A549 (cell line): ENCODE data around the gene ULBP1. TPM values are rescaled to one million over a fixed set of nuclear protein-coding genes. Genes with fewer than 3 reads are reported as not detected.
"Not testable (repeated sequence)": the region's sequence is repeated elsewhere in the genome, so short reads cannot be mapped to it uniquely, and the experiment has no call there.

Source experiments
- ATAC-seq, 2 experiments: fragments of 200-7000 bp in 1 of 2; fragments of >200 bp in 1 of 2; cut with Nextera tagmentation in 1 of 2; cut with Tn5 transposase in 1 of 2; 3 replicates each; pipeline versions ENCODE4 v1.8.0 to v1.9.1; 2018 to 2020; ENCODE audit warnings: mild to moderate bottlenecking in 1 of 2, moderate library complexity in 1 of 2
- CTCF ChIA-PET: fragments of 300-600 bp; sonication (Branson Sonifier 250); formaldehyde crosslinking; extraction: SDS; loops from one replicate; lab custom pipeline; 2021; ENCODE audit warnings: antibody characterized with exemption, inconsistent platforms; lab: Yijun Ruan, JAX
- POLR2A ChIA-PET: fragments of 350-600 bp; formaldehyde crosslinking; extraction: SDS; loops from one replicate; lab custom pipeline; 2021; ENCODE audit warnings: antibody characterized with exemption, inconsistent platforms; lab: Yijun Ruan, JAX
- DNase-seq, 2 experiments: peaks; one replicate each; pipeline versions ENCODE4 v3.0.0 to v3.0.0-alpha.2; 2011 to 2016; ENCODE audit warnings: low read depth in 1 of 2, low spot score in 1 of 2
- FAIRE-seq: peaks from 2 replicates; lab custom pipeline; 2011; peaks lifted over from hg19 to GRCh38; lab: Jason Lieb, UNC
- H3K27ac ChIP-seq, 2 experiments: fragments of >200 bp; sonication (Bioruptor Twin); formaldehyde crosslinking; 3 replicates each; pipeline ENCODE4 v1.5.1; 2016 to 2017
- H3K4me1 ChIP-seq: fragments of >200 bp; sonication (Bioruptor Twin); formaldehyde crosslinking; 3 replicates; pipeline ENCODE4 v1.6.1; 2016
- H3K4me2 ChIP-seq: fragments of >200 bp; sonication (Bioruptor Twin); formaldehyde crosslinking; 3 replicates; pipeline ENCODE4 v1.6.1; 2016
- H3K4me3 ChIP-seq: fragments of >200 bp; sonication (Bioruptor Twin); formaldehyde crosslinking; 3 replicates; pipeline ENCODE4 v1.5.1; 2016
- H3K9me3 ChIP-seq: fragments of >200 bp; sonication (Bioruptor Twin); formaldehyde crosslinking; 3 replicates; pipeline ENCODE4 v1.6.1; 2016
- ATOH8 ChIP-seq: fragments of 250-450 bp; sonication (Bioruptor Pico); IDR thresholded peaks from 2 replicates; pipeline ENCODE4 v1.5.0; 2020; ENCODE audit warnings: low read depth, mild to moderate bottlenecking, moderate library complexity
- CHD2 ChIP-seq: fragments of 150-350 bp; IDR thresholded peaks from 2 replicates; pipeline ENCODE4 v1.6.1; 2014; ENCODE audit warnings: low read length; ENCODE audit not compliant: partially characterized antibody
- EP300 ChIP-seq, 2 experiments: fragments of >200 bp; sonication (Bioruptor Twin); formaldehyde crosslinking; IDR thresholded peaks; 2 replicates in 1 of 2; 3 replicates in 1 of 2; pipeline ENCODE4 v1.6.1; 2016 to 2017
- GATA3 ChIP-seq: IDR thresholded peaks from 2 replicates; pipeline ENCODE4 v1.6.1; 2012; ENCODE audit warnings: borderline replicate concordance
- HEYL ChIP-seq: fragments of 250-450 bp; sonication (Bioruptor Pico); IDR thresholded peaks from 2 replicates; pipeline ENCODE4 v1.8.0; 2021; ENCODE audit warnings: mild to moderate bottlenecking, moderate library complexity
- HMGXB4 ChIP-seq: fragments of 250-450 bp; sonication (Bioruptor Pico); IDR thresholded peaks from 2 replicates; pipeline ENCODE4 v1.5.0; 2021; ENCODE audit warnings: mild to moderate bottlenecking, moderate library complexity, borderline replicate concordance
- HOXA7 ChIP-seq: fragments of 250-450 bp; sonication (Bioruptor Pico); IDR thresholded peaks from 2 replicates; pipeline ENCODE4 v1.5.0; 2020; ENCODE audit warnings: mild to moderate bottlenecking, moderate library complexity
- JUN ChIP-seq, 2 experiments: fragments of >200 bp; sonication (Bioruptor Twin); formaldehyde crosslinking; IDR thresholded peaks; 2 replicates in 1 of 2; 3 replicates in 1 of 2; pipeline ENCODE4 v1.6.1; 2016 to 2017
- JUNB ChIP-seq: fragments of >200 bp; sonication (Bioruptor Twin); formaldehyde crosslinking; IDR thresholded peaks from 2 replicates; pipeline ENCODE4 v1.6.1; 2016
- MAX ChIP-seq: IDR thresholded peaks from 2 replicates; pipeline ENCODE4 v1.6.1; 2012
- PBX3 ChIP-seq: IDR thresholded peaks from 2 replicates; pipeline ENCODE4 v1.6.1; 2012
- PHF8 ChIP-seq: fragments of 200-600 bp; sonication (generic); IDR thresholded peaks from 2 replicates; pipeline ENCODE4 v1.6.1; 2016; ENCODE audit warnings: low read depth, mild to moderate bottlenecking, antibody characterized with exemption, moderate library complexity, borderline replicate concordance
- RARB ChIP-seq: fragments of 250-450 bp; sonication (Bioruptor Pico); IDR thresholded peaks from 2 replicates; pipeline ENCODE4 v1.8.0; 2021; ENCODE audit warnings: mild to moderate bottlenecking, moderate library complexity
- RNF2 ChIP-seq: fragments of 200-600 bp; sonication (generic); IDR thresholded peaks from 2 replicates; pipeline ENCODE4 v1.6.1; 2016; ENCODE audit warnings: low read depth, mild to moderate bottlenecking, antibody characterized with exemption, moderate library complexity, borderline replicate concordance
- TFCP2L1 ChIP-seq: fragments of 250-450 bp; sonication (Bioruptor Pico); IDR thresholded peaks from 2 replicates; pipeline ENCODE4 v1.5.0; 2021; ENCODE audit warnings: mild to moderate bottlenecking
- TP53 ChIP-seq: fragments of 250-450 bp; sonication (Bioruptor Pico); IDR thresholded peaks from 2 replicates; pipeline ENCODE4 v1.5.0; 2021; ENCODE audit warnings: mild to moderate bottlenecking, moderate library complexity
- USF2 ChIP-seq: fragments of 450-650 bp; IDR thresholded peaks from 2 replicates; pipeline ENCODE4 v1.6.1; 2014; ENCODE audit warnings: antibody characterized with exemption
- ZC3H11A ChIP-seq: fragments of 450-650 bp; IDR thresholded peaks from 2 replicates; pipeline ENCODE4 v1.6.1; 2014; ENCODE audit warnings: antibody characterized with exemption, mild to moderate bottlenecking
- ZFP36 ChIP-seq: fragments of 450-650 bp; IDR thresholded peaks from 2 replicates; pipeline ENCODE4 v1.6.1; 2014; ENCODE audit warnings: borderline replicate concordance; ENCODE audit not compliant: partially characterized antibody
- ZNF302 ChIP-seq: fragments of 250-450 bp; sonication (Bioruptor Pico); IDR thresholded peaks from 2 replicates; pipeline ENCODE4 v1.9.0; 2021; ENCODE audit warnings: inconsistent platforms, mild to moderate bottlenecking, moderate library complexity
- WGBS: methylation state at CpG from one replicate; pipeline ENCODE4 v1.1.6; 2017; ENCODE audit errors: missing lambda C conversion rate; 5-methylcytosine and 5-hydroxymethylcytosine counted together
- polyA plus RNA-seq, 4 experiments: library from polyadenylated mRNA; depleted of rRNA in 3 of 4; stranded (reverse); fragments of >200 nt; fragmentation: RNase III in 1 of 4; extraction: RNeasy Plus Mini Kit Qiagen cat#74134 plus additional on column Dnase treatment in 1 of 4; gene quantifications; 2 replicates in 3 of 4; 3 replicates in 1 of 4; pipeline ENCODE4 v1.2.3, GENCODE V29; 2011 to 2017

The ULBP1 gene
- polyA plus RNA-seq, 2 of the 4 experiments (the other 2 are of a cell fraction) = 0.89 to 6.6 TPM

GRCh38 chr6:149990212-149990660 lies 26.5 kb downstream of the ULBP1 start:
- TF ChIP-seq USF2 (no peak), PBX3 (no peak), TP53 (no peak), RNF2 (no peak), JUN (IDR thresholded peaks at IDR 0.05) (no peak), MAX (no peak), HOXA7 (no peak), TFCP2L1 (CRISPR knock-in tag) (no peak), RARB (CRISPR knock-in tag) (no peak), CHD2 (no peak), JUNB (no peak), GATA3 (no peak), PHF8 (no peak), ATOH8 (CRISPR knock-in tag) (no peak), ZC3H11A (no peak), EP300 (IDR thresholded peaks at IDR 0.05) (no peak), ZFP36 (no peak)
- H3K4me3 ChIP-seq = peak overlapping the region; percentile 45
- H3K9me3 ChIP-seq = peaks cover 14% of the 10 kb centered on the region; the same call in 2 of the 3 replicates
- no peak for DNase-seq
- ATAC-seq = peak; percentile 16 to 58; a peak in 3 of 6 replicates
- POLR2A ChIA-PET = no interaction called here
- CTCF ChIA-PET = interaction anchor here (0.9 to 1.6 kb wide), 3 partner anchors 16 to 365 kb away, joined by 3 read pairs; no protein-coding TSS in a partner anchor
- peak overlapping the region; percentile 84 for H3K4me2 ChIP-seq
- FAIRE-seq = no peak
- H3K4me1 ChIP-seq = 0 out of 3 replicates have a peak, but pooled peaks cover 6% of the 10 kb centered on the region
- no peak overlapping the region for H3K27ac ChIP-seq
- WGBS = 8% methylated on average over 26 of the region's 32 CpGs

- POLR2A ChIA-PET = interaction anchor here (0.6 kb wide), 1 partner anchor 29 kb away, joined by 3 read pairs; no protein-coding TSS in a partner anchor
- H3K4me1 ChIP-seq = 0 out of 3 replicates have a peak, but pooled peaks cover 6% of the 10 kb centered on the region
- H3K9me3 ChIP-seq = peaks cover 14% of the 10 kb centered on the region; the same call in 2 of the 3 replicates
- peak overlapping the region; percentile 84 for H3K4me2 ChIP-seq
- FAIRE-seq (no peak), ATAC-seq (peak; percentile 51 to 71), DNase-seq (peak in 1 of 2 experiments; percentile 34)
- CTCF ChIA-PET = interaction anchor here (0.6 to 1.6 kb wide), 4 partner anchors 15 to 366 kb away, joined by 3 read pairs; no protein-coding TSS in a partner anchor
- TF ChIP-seq HEYL (CRISPR knock-in tag) = no peak
- TF ChIP-seq ZNF302 (CRISPR knock-in tag) = no peak
- TF ChIP-seq HOXA7 = no peak
- no peak for TF ChIP-seq CHD2
- no peak for TF ChIP-seq HMGXB4 (CRISPR knock-in tag)
- H3K4me3 ChIP-seq = peak overlapping the region; percentile 45
- WGBS = 10% methylated on average over 24 of the region's 49 CpGs
- no peak overlapping the region for H3K27ac ChIP-seq
These were observed 27.1 kb downstream of the ULBP1 start for GRCh38 chr6:149990661-149991471.

- H3K4me2 ChIP-seq = peak overlapping the region; percentile 84; the same call in 1 of the 3 replicates
- ATAC-seq = peak in 1 of 2 experiments; percentile 37; a peak in 3 of 6 replicates
- H3K27ac ChIP-seq, FAIRE-seq, H3K4me1 ChIP-seq, H3K4me3 ChIP-seq, DNase-seq: not testable (repeated sequence)
- H3K9me3 ChIP-seq = peaks cover 14% of the 10 kb centered on the region; the same call in 2 of the 3 replicates
- ChIA-PET POLR2A (interaction anchor here (0.6 kb wide), 1 partner anchor 30 kb away, joined by 3 read pairs; no protein-coding TSS in a partner anchor), CTCF (interaction anchor here (0.6 to 1.2 kb wide), 2 partner anchors 15 to 25 kb away, joined by 3 read pairs; no protein-coding TSS in a partner anchor)
- 50% methylated on average over 7 of the region's 7 CpGs for WGBS
These were observed 27.7 kb downstream of the ULBP1 start for GRCh38 chr6:149991472-149991795.
